Ovary (tissue), 9 donors: ENCODE data around the gene MYBPC3. TPM values are rescaled to one million over a fixed set of nuclear protein-coding genes. Genes with fewer than 3 reads are reported as not detected.
A peak's percentile ranks its signal among the peaks of the same experiment; 100 is the strongest.

Source experiments
- DNase-seq, 5 donors: peaks; one replicate each; pipeline ENCODE4 v3.0.0-alpha.2; 2019 to 2020
- H3K27ac ChIP-seq, 2 donors: fragments of 200-600 bp; one replicate each; pipeline versions ENCODE4 v1.5.1 to v1.8.0; 2019 to 2022
- H3K27me3 ChIP-seq: fragments of 200-600 bp; one replicate; pipeline ENCODE4 v1.8.0; 2022
- H3K36me3 ChIP-seq: fragments of 200-600 bp; sonication (generic); one replicate; pipeline ENCODE4 v1.5.1; 2019
- H3K4me1 ChIP-seq: one replicate; pipeline ENCODE4 v1.8.1; 2013; ENCODE audit warnings: mild to moderate bottlenecking, moderate library complexity; ENCODE audit not compliant: insufficient read depth
- H3K4me3 ChIP-seq: fragments of 200-600 bp; sonication (generic); one replicate; pipeline ENCODE4 v1.5.1; 2017
- H3K9me3 ChIP-seq, 2 donors: fragments of 200-600 bp in 1 of 2; sonication (generic) in 1 of 2; one replicate each; pipeline versions ENCODE4 v1.5.1 to v1.8.1; 2013 to 2019; ENCODE audit warnings: mild to moderate bottlenecking in 1 of 2, moderate library complexity in 1 of 2
- CTCF ChIP-seq, 3 donors: fragments of 450-650 bp in 2 of 3; fragments of 200-600 bp in 1 of 3; IDR thresholded peaks; one replicate each; pipeline versions ENCODE4 v1.5.1 to v1.8.0; 2016 to 2022; ENCODE audit warnings: antibody characterized with exemption in 3 of 3, mild to moderate bottlenecking in 1 of 3
- EP300 ChIP-seq: sonication (generic); formaldehyde crosslinking; IDR thresholded peaks from one replicate; pipeline ENCODE4 v1.6.1; 2017; ENCODE audit warnings: antibody characterized with exemption
- POLR2A ChIP-seq: fragments of 450-650 bp; IDR thresholded peaks from one replicate; pipeline ENCODE4 v1.6.1; 2017; ENCODE audit warnings: antibody characterized with exemption, mild to moderate bottlenecking, moderate library complexity
- WGBS, 3 donors: extraction: QIAGEN DNeasy Blood & Tissue Kit in 1 of 3; methylation state at CpG; one replicate each; pipeline versions ENCODE4 v1.1.5 to v1.1.7; 2013 to 2017; 5-methylcytosine and 5-hydroxymethylcytosine counted together
- intact Hi-C, 4 donors: fragments of 100-400 bp; cut with DNase I; formaldehyde crosslinking; loops; one replicate each; pipeline versions ENCODE4 v1.11.0 to v1.15.1; 2022 to 2023
- polyA plus RNA-seq, 2 donors: library from polyadenylated mRNA; stranded (reverse); fragments of 200-250 nt in 1 of 2; fragments of 350-450 nt in 1 of 2; fragmentation: Illumina TruSeq in 1 of 2; extraction: RNeasy Lipid Tissue Mini Kit (QIAGEN cat#74804) in 1 of 2; gene quantifications; one replicate each; pipeline ENCODE4 v1.2.3, GENCODE V29; 2013 to 2014
- total RNA-seq, 7 donors: library from RNA; depleted of rRNA in 2 of 7; stranded (reverse); fragments of >200 nt in 2 of 7; fragmentation: NEBNext Ultra II Directional in 3 of 7; extraction: Animal tissue kit (Norgen Biotek cat#: 25700) in 3 of 7; gene quantifications; one replicate each; pipeline versions ENCODE4 v1.1.0 to v1.2.4, GENCODE V29; 2016 to 2023
- donor health status: DM: no; HTN: no; CAD: no; lungs with moderate emphysema.
- donor health status: DM: no; HTN: no; CAD: no.
- donor health status: Bipolar disorder and iron deficiency.
- donor health status: DM: yes; HTN: yes; CAD: no.
- donor health status: DM: no; HTN: no; CAD: no.
- donor health status: DM: yes; HTN: yes; CAD: no.

The MYBPC3 gene
- total and polyA plus RNA-seq, 9 donors, result 0.05 to 0.40 (median 0.22) TPM; not detected in 4

GRCh38 chr11:47398011-47398410 is 45.5 kb upstream of the MYBPC3 start:
- no peak overlapping the region for H3K27ac ChIP-seq
- WGBS, 3 donors, result 77 to 86% (median 86%) methylated on average over 3 of the region's 3 CpGs
- no peak overlapping the region for H3K4me3 ChIP-seq
- H3K9me3 ChIP-seq, result no peaks in the 10 kb centered on the region
- no peak for TF ChIP-seq CTCF (IDR thresholded peaks at IDR 0.05)
- no peak for TF ChIP-seq POLR2A
- TF ChIP-seq EP300, result no peak
- intact Hi-C loops, result no loop called here
- DNase-seq, result no peak
- H3K27me3 ChIP-seq, result no peaks in the 10 kb centered on the region
- no peaks in the 10 kb centered on the region for H3K4me1 ChIP-seq
- no peaks in the 10 kb centered on the region for H3K36me3 ChIP-seq

GRCh38 chr11:47396049-47396320 is 43.5 kb upstream of the MYBPC3 start:
- TF ChIP-seq CTCF (IDR thresholded peaks at IDR 0.05) (no peak), POLR2A (no peak), EP300 (no peak)
- 85 to 86% (median 85%) methylated on average over 3 of the region's 3 CpGs for WGBS, 3 donors

DNA sequence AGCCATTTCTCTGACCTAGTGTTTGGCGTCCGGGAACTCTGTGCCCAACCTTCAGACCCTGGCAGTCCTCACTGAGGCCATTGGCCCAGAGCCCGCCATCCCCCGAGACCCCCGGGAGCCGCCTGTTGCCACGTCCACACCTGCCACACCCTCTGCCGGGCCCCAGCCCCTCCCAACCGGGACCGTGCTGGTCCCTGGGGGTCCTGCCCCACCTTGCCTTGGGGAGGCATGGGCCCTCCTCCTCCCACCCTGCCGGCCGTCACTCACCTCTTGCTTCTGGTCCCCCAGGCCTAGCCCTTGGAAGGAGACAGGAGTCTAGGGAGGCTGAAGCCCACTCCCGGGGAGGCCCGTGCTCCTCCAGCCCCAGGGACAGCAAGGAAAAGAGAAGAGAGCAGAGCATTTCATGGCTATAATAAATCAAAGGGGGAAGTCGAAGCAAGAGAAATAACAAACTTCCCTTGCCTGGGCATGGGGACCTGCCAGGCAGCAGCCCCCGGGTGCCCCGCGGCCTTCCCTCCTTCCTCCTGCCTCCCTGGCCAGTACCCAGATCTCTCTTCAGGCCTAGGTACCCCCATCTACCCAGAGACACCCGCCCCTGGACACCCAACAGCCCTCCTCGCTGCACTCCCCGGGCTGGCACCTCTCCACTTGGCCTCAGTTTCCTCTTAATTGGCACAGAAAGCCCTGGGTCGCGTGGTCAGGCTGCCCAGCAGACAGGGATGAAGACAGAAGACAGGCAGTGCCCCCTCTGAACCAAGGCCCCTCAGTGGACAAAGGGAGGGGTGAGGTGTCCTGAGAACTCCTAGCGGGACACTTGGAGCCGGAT is 42.9 kb upstream of the MYBPC3 start:
- Histone ChIP-seq H3K4me1 (no peaks in the 10 kb centered on the region), H3K9me3 (no peaks in the 10 kb centered on the region), H3K27me3 (no peaks in the 10 kb centered on the region), H3K4me3 (no peak overlapping the region), H3K36me3 (no peaks in the 10 kb centered on the region), H3K27ac (peak overlapping the region in 1 of 2 donors; percentile 31)
- peak in 1 of 5 donors; percentile 23 for DNase-seq
- WGBS, 3 donors, result 85 to 86% (median 85%) methylated on average over 25 of the region's 25 CpGs
- intact Hi-C loops, result no loop called here
- no peak for TF ChIP-seq EP300
- TF ChIP-seq POLR2A, result no peak
- TF ChIP-seq CTCF (IDR thresholded peaks at IDR 0.05), result no peak

More at GRCh38 chr11:47396049-47396320, 43.5 kb upstream of the MYBPC3 start:
- DNase-seq, result no peak
- H3K4me3 ChIP-seq, result no peak overlapping the region
- no peaks in the 10 kb centered on the region for H3K9me3 ChIP-seq
- no peak overlapping the region for H3K27ac ChIP-seq
- intact Hi-C loops, result no loop called here
- no peaks in the 10 kb centered on the region for H3K4me1 ChIP-seq
- H3K27me3 ChIP-seq, result no peaks in the 10 kb centered on the region
- no peaks in the 10 kb centered on the region for H3K36me3 ChIP-seq

GRCh38 chr11:47394322-47395222 is 42.1 kb upstream of the MYBPC3 start:
- 82 to 86% (median 86%) methylated on average over 37 to 39 of the region's 39 CpGs for WGBS, 3 donors
- Histone ChIP-seq H3K27me3 (no peaks in the 10 kb centered on the region), H3K9me3 (no peaks in the 10 kb centered on the region), H3K4me3 (no peak overlapping the region), H3K36me3 (no peaks in the 10 kb centered on the region), H3K27ac (peak overlapping the region in 1 of 2 donors; percentile 31), H3K4me1 (no peaks in the 10 kb centered on the region)
- TF ChIP-seq POLR2A (no peak), EP300 (no peak), CTCF (IDR thresholded peaks at IDR 0.05) (no peak)
- DNase-seq, result peak in 1 of 5 donors; percentile 18
- intact Hi-C loops, result no loop called here
